PC-3 (cell line): ENCODE measurements around the gene F12.

Experiments
- CTCF ChIP-seq: fragments of 300-600 bp; sonication (generic); conservative IDR thresholded peaks from 2 replicates; pipeline ENCODE4 v1.5.1; 2017; ENCODE audit warnings: antibody characterized with exemption, low read depth, mild to moderate bottlenecking, low read length
- EZH2 ChIP-seq: fragments of 300-600 bp; sonication (generic); IDR thresholded peaks from one replicate; pipeline ENCODE4 v1.6.1; 2017; ENCODE audit warnings: antibody characterized with exemption, mild to moderate bottlenecking, low read length; ENCODE audit not compliant: unreplicated experiment
- EZH2phosphoT487 ChIP-seq: fragments of 300-600 bp; sonication (generic); IDR thresholded peaks from 2 replicates; pipeline ENCODE4 v1.6.1; 2018; ENCODE audit warnings: mild to moderate bottlenecking, antibody characterized with exemption, low read length, borderline replicate concordance

GRCh38 chr5:177354711-177355110 is 54.7 kb downstream of the F12 start:
- TF ChIP-seq CTCF (no peak), EZH2 (no peak), EZH2phosphoT487 (no peak)
